ENCODE results near the gene SDF4.

GRCh38 chr1:1279028-1279427 lies 47.2 kb upstream of the SDF4 start:
- TF ChIP-seq CBFB (CRISPR knock-in tag; IDR thresholded peaks at IDR 0.05) (no peak), EED (CRISPR knock-in tag; IDR thresholded peaks at IDR 0.05) (no peak), ZNF670 (CRISPR knock-in tag; IDR thresholded peaks at IDR 0.05; ENCODE audit: borderline replicate concordance) (no peak), RBM39 (IDR thresholded peaks at IDR 0.05; ENCODE audit: low read depth, low read length, poor library complexity, severe bottlenecking) (no peak), JUND (CRISPR knock-in tag; IDR thresholded peaks at IDR 0.05) (no peak), POLR2AphosphoS5 (IDR thresholded peaks at IDR 0.05; ENCODE audit: low read depth, low read length) (no peak), ZFP36 (IDR thresholded peaks at IDR 0.05; ENCODE audit: borderline replicate concordance, low read depth, low read length, partially characterized antibody) (no peak), TCF7L2 (IDR thresholded peaks at IDR 0.05; ENCODE audit: low read depth, low read length) (no peak), YEATS4 (CRISPR knock-in tag; IDR thresholded peaks at IDR 0.05; ENCODE audit: borderline replicate concordance) (no peak), NFE2 (CRISPR knock-in tag; IDR thresholded peaks at IDR 0.05) (no peak), MAZ (IDR thresholded peaks at IDR 0.05; ENCODE audit: borderline replicate concordance, low read depth, low read length) (no peak), MAZ (CRISPR knock-in tag; IDR thresholded peaks at IDR 0.05; ENCODE audit: low read depth) (no peak), POLR2A (IDR thresholded peaks at IDR 0.05; ENCODE audit: insufficient read depth in 1 of 2, low read depth in 2 of 2, low read length in 2 of 2) (no peak), ATF2 (CRISPR knock-in tag; IDR thresholded peaks at IDR 0.05) (no peak), KLF15 (CRISPR knock-in tag; IDR thresholded peaks at IDR 0.05; ENCODE audit: borderline replicate concordance) (no peak)
